SK-N-SH treated with all-trans-retinoic acid at 6 μM for 48 hours (cell line): ENCODE measurements around the gene SELENOM.

Source experiments
- ARNTL ChIP-seq: fragments of 450-650 bp; formaldehyde crosslinking; IDR thresholded peaks from 2 replicates; pipeline ENCODE4 v1.5.0; 2020; ENCODE audit warnings: low read depth, mild to moderate bottlenecking, moderate library complexity, borderline replicate concordance
- PPARA ChIP-seq: fragments of 250-450 bp; sonication (Bioruptor Pico); IDR thresholded peaks from 2 replicates; pipeline ENCODE4 v1.5.0; 2020; ENCODE audit warnings: mild to moderate bottlenecking, borderline replicate concordance
- RARB ChIP-seq: fragments of 250-450 bp; sonication (Bioruptor Pico); IDR thresholded peaks from 2 replicates; pipeline ENCODE4 v1.8.0; 2021; ENCODE audit warnings: mild to moderate bottlenecking, moderate library complexity
- ZFP3 ChIP-seq: fragments of 250-450 bp; sonication (Bioruptor Pico); IDR thresholded peaks from 2 replicates; pipeline ENCODE4 v1.5.0; 2020; ENCODE audit warnings: mild to moderate bottlenecking, moderate library complexity
- ZFP30 ChIP-seq: fragments of 450-650 bp; formaldehyde crosslinking; IDR thresholded peaks from 2 replicates; pipeline ENCODE4 v1.5.0; 2022; ENCODE audit warnings: mild to moderate bottlenecking, moderate library complexity
- ZNF70 ChIP-seq: fragments of 450-650 bp; formaldehyde crosslinking; IDR thresholded peaks from 2 replicates; pipeline ENCODE4 v1.5.0; 2020; ENCODE audit warnings: mild to moderate bottlenecking, moderate library complexity
- ZNF8 ChIP-seq: fragments of 450-650 bp; formaldehyde crosslinking; IDR thresholded peaks from 2 replicates; pipeline ENCODE4 v1.5.0; 2020; ENCODE audit warnings: mild to moderate bottlenecking, moderate library complexity
- TF ChIP-seq, protein P1 (sequence below): fragments of 250-450 bp; sonication (Bioruptor Pico); IDR thresholded peaks from 2 replicates; pipeline ENCODE4 v1.8.0; 2020; ENCODE audit warnings: mild to moderate bottlenecking, moderate library complexity, borderline replicate concordance
- TF ChIP-seq, protein P2 (sequence below): fragments of 250-450 bp; sonication (Bioruptor Pico); IDR thresholded peaks from 2 replicates; pipeline ENCODE4 v1.8.0; 2021; ENCODE audit warnings: low read depth, mild to moderate bottlenecking, moderate library complexity, borderline replicate concordance
- TF ChIP-seq, protein P3 (sequence below): fragments of 250-450 bp; sonication (Bioruptor Pico); IDR thresholded peaks from 2 replicates; pipeline ENCODE4 v1.5.1; 2020; ENCODE audit warnings: low read depth, mild to moderate bottlenecking, moderate library complexity

DNA sequence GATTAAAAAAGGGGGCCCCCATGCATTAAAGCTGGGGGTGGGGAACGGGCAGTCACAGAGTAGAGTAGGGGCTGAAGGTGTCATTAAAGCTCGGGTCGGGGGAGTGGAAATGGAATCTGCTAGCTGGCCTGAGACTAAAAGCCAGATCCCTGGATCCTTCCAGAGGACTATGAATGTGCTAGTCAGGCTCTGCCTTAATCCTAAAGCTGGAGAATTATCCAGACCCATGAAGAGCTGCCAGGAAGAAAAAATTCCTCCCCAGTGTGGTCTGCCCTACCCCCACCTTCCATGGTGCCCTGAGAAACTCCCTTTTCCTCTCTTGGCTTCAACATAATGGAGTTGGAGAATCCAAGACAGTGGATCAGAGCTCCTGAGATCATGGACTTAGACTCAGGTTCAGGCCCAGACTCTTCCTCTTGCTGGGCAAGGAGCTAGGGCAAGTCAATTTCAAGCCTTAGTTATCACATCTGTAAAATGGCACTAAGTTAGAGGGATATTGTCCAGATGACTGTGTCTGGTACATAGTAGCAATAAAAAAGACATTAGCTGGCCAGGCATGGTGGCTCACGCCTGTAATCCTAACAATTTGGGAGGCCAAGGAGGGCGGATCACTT, 50.3 kb downstream of the SELENOM start:
- TF ChIP-seq ZFP30 (CRISPR knock-in tag) (no peak), ZNF70 (CRISPR knock-in tag) (no peak), PPARA (CRISPR knock-in tag) (no peak), ZFP3 (CRISPR knock-in tag) (no peak), ARNTL (no peak), RARB (CRISPR knock-in tag) (no peak), ZNF8 (CRISPR knock-in tag) (no peak)
- TF ChIP-seq, protein P1, sequence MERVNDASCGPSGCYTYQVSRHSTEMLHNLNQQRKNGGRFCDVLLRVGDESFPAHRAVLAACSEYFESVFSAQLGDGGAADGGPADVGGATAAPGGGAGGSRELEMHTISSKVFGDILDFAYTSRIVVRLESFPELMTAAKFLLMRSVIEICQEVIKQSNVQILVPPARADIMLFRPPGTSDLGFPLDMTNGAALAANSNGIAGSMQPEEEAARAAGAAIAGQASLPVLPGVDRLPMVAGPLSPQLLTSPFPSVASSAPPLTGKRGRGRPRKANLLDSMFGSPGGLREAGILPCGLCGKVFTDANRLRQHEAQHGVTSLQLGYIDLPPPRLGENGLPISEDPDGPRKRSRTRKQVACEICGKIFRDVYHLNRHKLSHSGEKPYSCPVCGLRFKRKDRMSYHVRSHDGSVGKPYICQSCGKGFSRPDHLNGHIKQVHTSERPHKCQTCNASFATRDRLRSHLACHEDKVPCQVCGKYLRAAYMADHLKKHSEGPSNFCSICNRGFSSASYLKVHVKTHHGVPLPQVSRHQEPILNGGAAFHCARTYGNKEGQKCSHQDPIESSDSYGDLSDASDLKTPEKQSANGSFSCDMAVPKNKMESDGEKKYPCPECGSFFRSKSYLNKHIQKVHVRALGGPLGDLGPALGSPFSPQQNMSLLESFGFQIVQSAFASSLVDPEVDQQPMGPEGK: no peak
- TF ChIP-seq, protein P2, sequence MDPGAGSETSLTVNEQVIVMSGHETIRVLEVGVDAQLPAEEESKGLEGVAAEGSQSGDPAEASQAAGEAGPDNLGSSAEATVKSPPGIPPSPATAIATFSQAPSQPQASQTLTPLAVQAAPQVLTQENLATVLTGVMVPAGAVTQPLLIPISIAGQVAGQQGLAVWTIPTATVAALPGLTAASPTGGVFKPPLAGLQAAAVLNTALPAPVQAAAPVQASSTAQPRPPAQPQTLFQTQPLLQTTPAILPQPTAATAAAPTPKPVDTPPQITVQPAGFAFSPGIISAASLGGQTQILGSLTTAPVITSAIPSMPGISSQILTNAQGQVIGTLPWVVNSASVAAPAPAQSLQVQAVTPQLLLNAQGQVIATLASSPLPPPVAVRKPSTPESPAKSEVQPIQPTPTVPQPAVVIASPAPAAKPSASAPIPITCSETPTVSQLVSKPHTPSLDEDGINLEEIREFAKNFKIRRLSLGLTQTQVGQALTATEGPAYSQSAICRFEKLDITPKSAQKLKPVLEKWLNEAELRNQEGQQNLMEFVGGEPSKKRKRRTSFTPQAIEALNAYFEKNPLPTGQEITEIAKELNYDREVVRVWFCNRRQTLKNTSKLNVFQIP (CRISPR knock-in tag): no peak
- TF ChIP-seq, protein P3, sequence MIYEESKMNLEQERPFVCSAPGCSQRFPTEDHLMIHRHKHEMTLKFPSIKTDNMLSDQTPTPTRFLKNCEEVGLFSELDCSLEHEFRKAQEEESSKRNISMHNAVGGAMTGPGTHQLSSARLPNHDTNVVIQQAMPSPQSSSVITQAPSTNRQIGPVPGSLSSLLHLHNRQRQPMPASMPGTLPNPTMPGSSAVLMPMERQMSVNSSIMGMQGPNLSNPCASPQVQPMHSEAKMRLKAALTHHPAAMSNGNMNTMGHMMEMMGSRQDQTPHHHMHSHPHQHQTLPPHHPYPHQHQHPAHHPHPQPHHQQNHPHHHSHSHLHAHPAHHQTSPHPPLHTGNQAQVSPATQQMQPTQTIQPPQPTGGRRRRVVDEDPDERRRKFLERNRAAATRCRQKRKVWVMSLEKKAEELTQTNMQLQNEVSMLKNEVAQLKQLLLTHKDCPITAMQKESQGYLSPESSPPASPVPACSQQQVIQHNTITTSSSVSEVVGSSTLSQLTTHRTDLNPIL (CRISPR knock-in tag): no peak
